GM18526 (cell line): Measurements from ENCODE around the gene GPR152.

ENCODE experiments used
- POLR2A ChIP-seq: IDR thresholded peaks from 3 replicates; pipeline ENCODE4 v1.6.1; 2011; ENCODE audit not compliant: insufficient read length; ENCODE audit errors: extremely low read depth

Gene GPR152

GRCh38 chr11:67405688-67406339 lies 46.7 kb downstream of the GPR152 start:
- no peak for TF ChIP-seq POLR2A

DNA sequence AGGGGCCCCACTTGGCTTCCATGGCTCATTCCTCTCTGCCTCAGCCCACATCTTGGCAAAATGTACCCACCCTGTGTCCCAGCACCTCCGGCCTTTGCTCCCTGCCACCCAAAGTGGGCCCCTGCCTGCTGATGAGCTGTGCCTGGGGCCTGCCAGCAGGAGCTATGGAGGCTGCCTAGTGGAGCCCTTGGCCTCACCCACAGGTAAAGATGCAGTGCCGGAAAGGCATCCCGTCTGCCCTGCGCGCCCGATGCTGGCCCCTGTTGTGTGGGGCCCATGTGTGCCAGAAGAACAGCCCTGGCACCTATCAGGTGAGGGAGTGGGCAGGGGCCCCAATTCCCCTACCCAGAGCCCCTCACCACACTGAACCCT lies 47.3 kb downstream of the GPR152 start:
- TF ChIP-seq POLR2A = no peak

DNA sequence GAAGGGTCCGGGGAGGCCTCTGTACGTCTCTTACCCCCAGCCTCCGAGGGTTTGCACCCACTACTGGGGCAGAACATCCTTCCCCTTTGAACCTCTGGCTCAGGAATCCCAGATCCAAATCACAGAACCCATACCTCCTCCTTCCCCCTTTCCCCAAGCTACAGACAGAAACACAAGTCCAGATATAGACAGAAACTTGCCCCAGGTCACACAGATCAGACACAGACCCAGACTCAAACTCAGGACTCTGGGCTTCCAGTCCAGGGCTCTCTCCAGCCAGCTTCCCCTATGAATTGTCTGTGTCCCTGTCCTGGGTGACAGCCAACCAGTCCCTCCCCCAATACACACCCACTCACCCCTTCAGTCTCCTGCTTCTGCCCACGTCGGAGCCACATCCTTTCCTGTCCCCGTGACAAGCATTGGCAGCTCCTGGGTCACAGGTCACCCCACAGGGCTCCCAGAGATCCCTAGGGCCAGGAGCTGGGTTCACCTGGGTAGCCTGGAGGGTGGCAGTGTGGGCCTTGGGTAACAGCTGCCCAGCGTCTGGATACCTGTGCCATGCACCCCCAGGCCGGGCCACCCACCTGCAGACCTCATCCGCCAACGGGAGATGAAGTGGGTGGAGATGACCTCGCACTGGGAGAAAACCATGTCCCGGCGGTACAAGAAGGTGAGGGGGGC lies 47.9 kb downstream of the GPR152 start:
- TF ChIP-seq POLR2A = no peak

DNA sequence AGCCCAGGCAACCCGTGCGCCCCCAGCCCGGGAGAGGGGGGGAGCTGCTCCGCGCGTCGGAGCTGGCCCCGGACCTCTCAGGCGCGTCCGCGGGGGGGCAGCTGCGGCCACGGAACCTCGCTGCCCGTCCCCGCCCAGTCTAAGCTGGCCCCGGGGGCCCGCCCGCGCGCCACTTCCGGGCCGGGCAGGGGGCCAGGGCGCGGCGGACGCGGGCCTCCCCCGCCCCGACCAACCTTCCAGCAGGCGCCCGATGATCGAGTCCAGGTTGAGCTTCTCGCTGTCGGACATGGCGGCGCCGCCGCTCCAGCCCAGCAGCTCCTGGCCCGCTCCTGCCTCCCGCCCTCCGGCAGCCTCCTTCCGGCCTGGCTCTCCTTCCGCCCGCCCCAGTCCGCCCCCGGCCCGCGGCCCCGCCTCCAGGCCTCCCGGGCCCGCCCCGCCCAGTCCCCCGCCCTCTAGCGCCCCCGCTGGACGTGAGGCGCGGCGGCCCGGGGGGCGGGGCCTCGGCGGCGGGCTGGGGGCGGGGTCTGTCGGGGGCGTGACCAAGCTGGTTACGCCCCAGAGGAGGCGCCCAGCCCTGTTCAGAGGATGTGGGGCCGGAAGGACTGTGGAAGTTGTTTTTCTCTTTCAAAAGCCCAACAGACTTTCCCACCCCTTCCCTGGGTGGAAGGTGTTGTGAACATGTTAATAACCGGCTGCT lies 50.9 kb downstream of the GPR152 start, which contains the start of gene PPP1CA:
Gene PPP1CA (minus strand): TSS at position 364 of the 697 bp plus-strand sequence. CDS start 76 bp downstream, at position 288.
- TF ChIP-seq POLR2A = peak; percentile 89
